Endothelial cell of hepatic sinusoid (primary cell): ENCODE measurements around the gene MYBBP1A.

Source experiments
- in situ Hi-C: cut with HindIII; loops from 2 replicates; pipeline ENCODE4 v1.10.0; 2017; ENCODE audit warnings: low sequenced_read_pairs

MYBBP1A gene

DNA sequence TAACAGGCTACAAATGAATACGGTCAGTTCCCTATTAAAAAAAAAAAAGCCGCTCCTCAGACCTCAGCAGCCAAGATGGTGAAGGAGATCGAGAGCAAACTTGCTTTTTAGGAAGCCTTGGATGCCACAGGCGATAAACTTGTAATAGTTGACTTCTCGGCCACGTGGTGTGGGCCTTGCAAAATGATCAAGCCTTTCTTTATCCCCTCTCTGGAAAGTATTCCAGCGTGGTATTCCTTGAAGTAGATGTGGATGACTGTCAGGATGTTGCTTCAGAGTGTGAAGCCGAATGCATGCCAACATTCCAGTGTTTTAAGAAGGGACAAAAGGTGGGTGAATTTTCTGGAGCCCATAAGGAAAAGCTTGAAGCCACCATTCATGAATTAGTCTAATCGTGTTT lies 16.9 kb upstream of the MYBBP1A start:
- in situ Hi-C loops, result no loop called here

- in situ Hi-C loops, result no loop called here
Measured at GRCh38 chr17:4569591-4569990, 14.4 kb upstream of the MYBBP1A start.

DNA sequence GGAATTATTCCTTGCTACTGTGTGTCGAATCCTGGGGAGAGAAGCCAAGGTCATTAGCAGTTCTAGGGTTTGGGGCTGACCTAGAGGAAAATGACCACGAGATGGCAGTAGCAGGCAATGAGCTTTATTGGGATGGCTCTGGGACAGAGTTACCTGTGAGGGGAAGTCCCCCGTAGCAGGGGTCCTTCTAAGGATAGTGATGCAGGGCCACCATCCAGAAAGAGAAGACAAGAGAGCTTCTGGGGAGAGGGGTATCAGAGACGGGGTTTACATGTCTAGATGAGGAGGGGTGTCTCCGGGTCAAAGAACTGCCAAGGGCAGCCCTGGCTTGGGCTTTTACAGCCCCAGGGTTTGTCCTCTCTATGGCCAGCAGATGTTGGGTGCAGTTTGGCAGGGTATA lies 11.6 kb upstream of the MYBBP1A start:
- in situ Hi-C loops, result no loop called here

GRCh38 chr17:4565209-4566141 lies 10.3 kb upstream of the MYBBP1A start:
- in situ Hi-C loops, result no loop called here

- in situ Hi-C loops, result no loop called here
Measured at GRCh38 chr17:4562015-4562969, 7.1 kb upstream of the MYBBP1A start.

GRCh38 chr17:4560837-4561256 lies 5.7 kb upstream of the MYBBP1A start:
- in situ Hi-C loops, result no loop called here

DNA sequence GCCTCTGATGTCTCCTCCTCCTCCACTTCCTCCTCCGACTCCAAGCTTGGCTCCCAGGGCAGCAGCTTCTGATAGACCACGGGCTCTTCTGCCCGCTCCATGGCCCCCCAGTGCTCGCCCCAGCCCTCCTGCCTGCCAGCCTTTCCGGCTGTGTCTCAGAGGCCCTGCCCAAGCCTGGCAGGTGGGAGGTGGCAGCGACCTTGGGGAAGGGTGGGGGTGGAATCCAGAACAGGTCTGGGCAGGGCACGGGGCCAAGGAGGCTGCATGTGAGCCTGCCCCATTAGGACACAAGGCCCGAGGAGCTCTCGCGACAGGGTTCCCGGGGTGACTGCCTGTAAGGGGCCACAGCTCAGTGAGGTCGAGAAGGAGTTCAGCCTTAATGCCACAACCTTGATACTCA lies 5.2 kb upstream of the MYBBP1A start, which contains the start of gene GGT6:
Gene GGT6 (minus strand): TSS at position 157 of the 400 bp plus-strand sequence. CDS start 56 bp downstream, at position 101.
- in situ Hi-C loops, result no loop called here

GRCh38 chr17:4559966-4560365 lies 4.8 kb upstream of the MYBBP1A start:
- in situ Hi-C loops, result loop anchor here (5.0 kb wide), 1 partner anchor 108 kb away; no protein-coding TSS in a partner anchor

DNA sequence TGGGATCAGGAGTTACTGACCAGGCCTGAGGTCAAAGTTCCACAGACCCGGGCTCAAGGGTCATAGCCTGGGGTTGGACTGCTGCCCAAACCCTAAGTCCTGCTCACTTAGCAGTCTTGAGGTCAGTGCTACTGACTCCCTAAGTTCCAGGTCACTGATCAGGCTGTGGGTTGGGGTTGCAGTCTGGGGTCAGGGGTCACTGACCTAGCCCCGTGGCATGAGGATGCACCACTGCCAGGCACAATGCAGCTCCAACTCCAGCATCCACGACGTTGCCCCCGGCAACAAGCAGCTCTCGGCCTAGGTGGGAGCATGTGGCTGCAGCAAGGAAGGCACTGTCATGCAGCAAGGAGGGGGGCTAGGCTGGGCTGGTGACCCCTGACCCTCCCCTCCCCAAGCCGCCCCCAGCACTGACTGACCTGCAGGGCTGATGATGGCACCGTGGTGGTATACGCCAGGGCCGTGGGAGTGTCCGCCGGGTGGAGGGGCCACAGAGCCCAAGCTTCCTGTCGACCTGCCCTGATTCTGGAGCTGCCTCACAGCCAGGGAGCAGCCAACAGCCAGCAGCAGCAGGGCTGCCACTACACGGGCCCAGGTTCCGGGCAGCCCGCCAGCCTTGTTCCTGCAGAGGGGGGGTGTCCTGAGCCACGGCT lies 4.1 kb upstream of the MYBBP1A start:
- in situ Hi-C loops, result loop anchor here (5.0 kb wide), 1 partner anchor 107 kb away; no protein-coding TSS in a partner anchor

DNA sequence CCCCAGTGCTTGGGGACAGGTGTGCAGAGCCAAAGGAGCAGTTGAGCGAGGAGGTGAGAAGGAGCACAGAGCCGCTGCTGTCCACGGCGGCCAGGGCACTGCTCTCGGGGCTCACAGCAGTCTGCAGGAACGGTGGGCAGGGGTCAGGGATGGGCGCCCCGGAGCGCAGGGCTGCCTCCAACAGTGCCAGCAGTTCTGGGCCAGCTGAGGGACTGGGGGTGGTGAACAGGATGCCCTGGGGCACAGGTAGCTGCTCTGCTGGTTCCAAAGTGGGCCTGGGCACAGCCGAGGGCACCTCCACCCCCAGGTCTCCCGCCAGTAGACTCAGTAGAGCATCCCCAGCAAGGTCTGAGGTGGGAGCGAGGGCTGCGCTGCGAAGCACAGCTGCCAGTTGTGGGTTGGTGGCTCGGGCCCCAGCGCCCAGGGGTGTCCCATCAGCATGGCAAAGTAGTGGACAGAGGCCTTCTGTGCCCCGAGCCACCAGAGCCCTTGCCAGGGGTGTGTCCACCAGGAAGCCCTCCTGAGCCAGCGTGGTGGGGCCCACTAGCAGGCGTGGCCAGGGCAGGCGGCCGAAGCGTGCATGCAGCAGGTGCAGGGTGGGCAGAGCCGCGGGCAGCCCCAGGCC lies 3.3 kb upstream of the MYBBP1A start:
- in situ Hi-C loops, result loop anchor here (5.0 kb wide), 1 partner anchor 106 kb away; no protein-coding TSS in a partner anchor

- in situ Hi-C loops, result loop anchor here (5.0 kb wide), 1 partner anchor 105 kb away; no protein-coding TSS in a partner anchor
Measured at GRCh38 chr17:4557626-4558346, 2.6 kb upstream of the MYBBP1A start.

- in situ Hi-C loops, result loop anchor here (5.0 kb wide), 1 partner anchor 105 kb away; no protein-coding TSS in a partner anchor
Measured at GRCh38 chr17:4556996-4557395, 1.8 kb upstream of the MYBBP1A start.

DNA sequence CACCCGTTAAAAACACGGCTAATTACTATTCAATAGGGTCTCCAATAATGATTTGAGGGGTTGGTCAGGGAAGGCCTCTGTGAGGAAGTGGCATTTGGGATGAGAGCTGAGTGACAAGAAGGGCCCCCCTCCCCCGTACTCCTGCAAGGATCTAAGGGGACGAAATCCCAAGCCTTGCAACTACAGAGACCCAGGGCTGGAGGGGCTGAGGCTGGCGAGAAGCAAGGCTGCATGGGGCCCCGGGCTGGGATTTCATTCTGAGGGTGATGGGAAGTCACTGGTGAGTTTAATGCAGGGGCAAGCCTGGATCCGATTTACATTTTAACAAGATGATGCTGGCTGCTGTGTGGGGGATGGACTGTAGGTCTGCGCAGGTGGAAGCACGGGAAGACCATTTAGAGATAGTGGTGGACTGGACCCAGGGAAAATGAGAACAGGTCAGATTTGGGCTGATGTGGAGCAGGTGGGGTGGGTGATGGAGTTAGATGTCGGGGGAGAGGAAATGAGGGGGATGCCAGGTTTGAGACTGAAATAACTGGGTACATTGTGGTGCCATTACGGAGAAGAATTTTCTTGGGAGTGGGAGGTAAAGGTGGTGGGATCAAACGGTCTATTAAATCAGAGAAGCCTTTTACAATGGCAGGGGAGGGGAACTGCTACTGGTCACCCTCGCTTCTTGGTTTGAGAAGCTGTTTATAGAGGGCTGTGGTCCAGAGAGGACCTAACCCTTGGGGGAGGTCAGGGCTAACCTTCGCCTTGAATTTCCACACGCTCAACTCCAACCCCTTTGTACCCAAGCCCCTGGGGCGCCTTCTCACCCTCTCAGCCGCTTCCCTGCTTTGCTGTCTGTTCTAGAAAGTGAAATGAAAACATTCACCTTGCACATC lies 932 bp upstream of the MYBBP1A start:
- in situ Hi-C loops, result loop anchor here (5.0 kb wide), 1 partner anchor 104 kb away; no protein-coding TSS in a partner anchor

DNA sequence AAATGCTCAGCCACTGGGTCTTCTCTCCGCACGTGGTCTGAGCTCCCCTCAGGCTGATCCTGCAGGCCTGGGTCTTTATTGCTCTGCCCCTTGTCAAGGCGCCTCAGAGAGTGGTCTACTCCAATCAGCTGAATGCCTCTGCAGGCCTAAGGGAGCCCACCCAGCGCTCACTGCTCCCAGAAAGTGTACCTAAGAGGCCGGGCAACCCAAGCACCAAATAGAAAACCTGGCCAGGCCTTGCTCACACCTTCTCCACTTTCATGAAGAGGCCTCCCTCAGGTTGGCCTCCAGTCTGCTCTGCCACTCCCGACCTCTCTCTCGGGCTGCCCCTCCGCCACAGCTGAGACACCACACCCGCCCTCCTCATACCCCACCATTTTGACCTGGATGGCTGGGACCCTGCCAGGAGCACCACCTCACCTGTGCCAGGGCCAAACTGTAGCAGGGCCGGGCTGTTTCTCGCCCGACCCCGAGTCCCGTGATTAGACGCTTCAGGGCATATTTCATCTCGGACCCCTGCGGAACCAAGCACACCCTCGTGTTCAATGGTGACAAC lies 665 bp downstream of the MYBBP1A start:
- in situ Hi-C loops, result no loop called here

GRCh38 chr17:4553669-4554068 lies 1.5 kb downstream of the MYBBP1A start:
- in situ Hi-C loops, result no loop called here

DNA sequence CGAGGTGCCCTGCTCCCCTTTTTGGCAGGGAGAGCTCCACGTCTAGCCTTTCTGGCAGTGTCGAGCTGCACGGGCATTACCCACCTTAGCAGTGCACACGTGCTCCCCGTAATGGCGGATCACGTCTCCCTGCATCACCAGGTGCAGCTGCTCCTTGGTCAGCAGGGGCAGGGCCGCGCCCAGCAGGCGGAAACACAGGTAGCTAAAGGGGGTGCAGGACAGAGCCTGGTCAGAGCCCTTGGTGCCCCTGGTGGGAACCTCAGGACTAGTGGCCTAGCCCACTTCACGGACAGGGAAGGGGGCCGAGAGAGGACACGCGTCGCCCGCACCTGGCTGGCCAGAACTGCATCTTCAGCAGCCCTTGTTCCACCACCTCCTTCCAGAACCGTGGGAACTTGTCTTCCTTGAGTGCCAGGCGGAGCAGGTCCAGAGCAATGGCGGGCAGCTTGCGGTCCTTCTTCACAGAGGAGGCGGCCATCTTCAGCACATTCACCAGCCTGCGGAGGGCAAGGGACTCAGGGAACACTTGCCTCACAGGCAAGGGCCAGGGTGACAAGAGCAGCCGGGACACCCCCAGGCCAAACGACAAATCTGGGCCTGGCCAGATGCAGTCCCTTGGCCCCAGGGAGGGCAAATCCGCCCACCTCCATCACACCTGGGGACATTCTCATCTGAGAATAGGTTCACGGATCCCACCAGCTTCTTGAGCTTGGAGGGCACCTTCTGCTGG lies 3.2 kb downstream of the MYBBP1A start:
- in situ Hi-C loops, result no loop called here

- in situ Hi-C loops, result no loop called here
Measured at GRCh38 chr17:4551141-4551540, 4.0 kb downstream of the MYBBP1A start.
